ENCODE results near the gene NRCAM.
"Not testable (repeated sequence)": the region's sequence is repeated elsewhere in the genome, so short reads cannot be mapped to it uniquely, and the experiment has no call there.

Gene NRCAM

DNA sequence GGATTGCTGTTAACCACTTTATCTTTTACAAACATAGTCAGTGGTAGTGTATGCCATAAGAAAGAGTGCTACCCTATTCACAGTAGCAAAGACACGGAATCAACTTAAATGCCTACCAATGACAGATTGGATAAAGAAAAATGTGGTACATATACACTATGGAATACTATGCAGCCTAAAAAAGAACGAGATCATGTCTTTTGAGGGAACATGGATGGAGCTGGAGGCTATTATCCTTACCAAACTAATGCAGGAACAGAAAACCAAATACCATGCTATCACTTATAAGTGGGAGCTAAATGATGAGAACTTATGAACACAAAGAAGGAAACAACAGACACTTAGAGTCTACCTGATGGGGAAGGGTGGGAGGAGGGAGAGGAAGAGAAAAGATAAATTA, 10.1 kb upstream of the NRCAM start:
- not testable (repeated sequence) for H3K36me3 ChIP-seq (ENCODE audit: control insufficient read depth in 1 of 2, insufficient read depth in 2 of 2, low read depth in 1 of 2, low read length in 2 of 2); H3K9ac ChIP-seq (ENCODE audit: low read length); H2BK15ac ChIP-seq (ENCODE audit: low read depth, poor library complexity, severe bottlenecking); H2AFZ ChIP-seq (ENCODE audit: low read depth, low read length); H3K27me3 ChIP-seq (ENCODE audit: control insufficient read depth in 1 of 2, insufficient read depth in 1 of 2, low read length in 2 of 2); H3K4me1 ChIP-seq (ENCODE audit: control insufficient read depth, insufficient read depth, low read depth, low read length); H2BK120ac ChIP-seq (ENCODE audit: low read depth, low read length); H3K4me3 ChIP-seq (ENCODE audit: insufficient read depth in 1 of 2, low read depth in 1 of 2, low read length in 2 of 2); H3K18ac ChIP-seq (ENCODE audit: low read depth in 1 of 2, low read length in 2 of 2); DNase-seq; H3K23ac ChIP-seq (ENCODE audit: low read length in 2 of 2); H2AK5ac ChIP-seq (ENCODE audit: low read length, severe bottlenecking); H3K79me1 ChIP-seq (replicated peaks; ENCODE audit: low read length, poor library complexity, severe bottlenecking); H2BK12ac ChIP-seq (ENCODE audit: low read length in 2 of 2); H3K4me2 ChIP-seq (ENCODE audit: low read length, poor library complexity, severe bottlenecking); H4K8ac ChIP-seq (ENCODE audit: low read length); H3K27ac ChIP-seq (ENCODE audit: low read length, poor library complexity, severe bottlenecking); H3K4ac ChIP-seq (ENCODE audit: low read depth in 1 of 2, low read length in 2 of 2); H3K14ac ChIP-seq (ENCODE audit: low read length in 2 of 2); H4K91ac ChIP-seq (ENCODE audit: low read length); H2BK5ac ChIP-seq (ENCODE audit: low read depth, low read length, poor library complexity, severe bottlenecking); H3K9me3 ChIP-seq (ENCODE audit: control insufficient read depth, low read length)
- no CpG with 5 or more reads among the region's 2 CpGs for WGBS

DNA sequence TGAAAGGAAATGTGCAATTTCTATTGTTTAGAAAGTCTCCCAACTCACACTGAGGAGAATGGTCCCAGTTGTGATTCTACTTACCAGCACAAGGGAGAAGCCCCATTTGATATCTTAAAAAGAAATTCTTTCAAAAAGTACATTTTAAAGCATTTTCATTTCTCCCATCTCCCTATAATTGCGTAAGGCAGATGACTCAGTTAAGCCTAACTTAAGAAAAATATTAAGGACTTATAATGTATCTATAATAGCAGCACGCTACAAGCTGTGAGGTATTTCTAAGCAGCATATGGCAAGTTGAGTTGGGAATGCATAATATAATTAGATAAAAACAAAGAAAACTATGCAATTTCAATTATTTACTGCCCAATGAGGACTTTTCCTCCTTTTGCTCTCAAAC, 8.5 kb upstream of the NRCAM start:
- H3K4me3 ChIP-seq (ENCODE audit: insufficient read depth in 1 of 2, low read depth in 1 of 2, low read length in 2 of 2): no peak overlapping the region
- H4K91ac ChIP-seq (ENCODE audit: low read length): no peak overlapping the region
- H3K27me3 ChIP-seq (ENCODE audit: control insufficient read depth in 1 of 2, insufficient read depth in 1 of 2, low read length in 2 of 2): peaks cover 0 to 4% of the 10 kb centered on the region in 2 experiments
- H2BK12ac ChIP-seq (ENCODE audit: low read length in 2 of 2): no peak overlapping the region
- no peak overlapping the region for H3K4ac ChIP-seq (ENCODE audit: low read depth in 1 of 2, low read length in 2 of 2)
- no peak overlapping the region for H3K14ac ChIP-seq (ENCODE audit: low read length in 2 of 2)
- H2BK5ac ChIP-seq (ENCODE audit: low read depth, low read length, poor library complexity, severe bottlenecking): no peak overlapping the region
- H3K9me3 ChIP-seq (ENCODE audit: control insufficient read depth, low read length): no peaks in the 10 kb centered on the region
- no peak overlapping the region for H4K8ac ChIP-seq (ENCODE audit: low read length)
- no peak overlapping the region for H2BK15ac ChIP-seq (ENCODE audit: low read depth, poor library complexity, severe bottlenecking)
- H3K27ac ChIP-seq (ENCODE audit: low read length, poor library complexity, severe bottlenecking): no peak overlapping the region
- no peaks in the 10 kb centered on the region for H3K79me1 ChIP-seq (replicated peaks; ENCODE audit: low read length, poor library complexity, severe bottlenecking)
- no peak overlapping the region for H3K23ac ChIP-seq (ENCODE audit: low read length in 2 of 2)
- no CpG with 5 or more reads among the region's 2 CpGs for WGBS
- DNase-seq: no peak
- no peak overlapping the region for H2AFZ ChIP-seq (ENCODE audit: low read depth, low read length)
- H3K36me3 ChIP-seq (ENCODE audit: control insufficient read depth in 1 of 2, insufficient read depth in 2 of 2, low read depth in 1 of 2, low read length in 2 of 2): no peaks in the 10 kb centered on the region
- no peak overlapping the region for H3K18ac ChIP-seq (ENCODE audit: low read depth in 1 of 2, low read length in 2 of 2)
- H2AK5ac ChIP-seq (ENCODE audit: low read length, severe bottlenecking): no peak overlapping the region
- H3K4me1 ChIP-seq (ENCODE audit: control insufficient read depth, insufficient read depth, low read depth, low read length): peaks cover 2% of the 10 kb centered on the region
- H2BK120ac ChIP-seq (ENCODE audit: low read depth, low read length): no peak overlapping the region
- H3K4me2 ChIP-seq (ENCODE audit: low read length, poor library complexity, severe bottlenecking): no peak overlapping the region
- no peak overlapping the region for H3K9ac ChIP-seq (ENCODE audit: low read length)

DNA sequence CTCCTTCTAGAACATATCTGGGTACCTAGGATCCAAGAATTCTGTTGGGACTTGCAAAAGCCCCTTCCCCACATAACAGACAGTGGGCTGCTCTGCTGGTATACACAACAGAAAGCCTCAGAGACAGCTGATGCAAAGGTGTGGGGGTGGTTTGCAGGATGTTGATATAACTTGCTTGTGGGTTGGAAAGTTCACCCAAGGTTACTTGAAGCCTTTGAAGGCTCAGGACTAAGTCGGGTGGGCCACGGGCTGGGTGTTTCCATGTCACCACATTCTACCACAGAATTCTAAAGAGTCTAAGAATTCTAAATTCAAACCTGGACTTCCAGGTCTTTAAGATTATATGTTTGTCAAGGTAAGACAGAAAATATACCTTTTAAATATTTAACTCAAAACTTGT, 7.4 kb upstream of the NRCAM start:
- no peak overlapping the region for H2BK120ac ChIP-seq (ENCODE audit: low read depth, low read length)
- H3K27me3 ChIP-seq (ENCODE audit: control insufficient read depth in 1 of 2, insufficient read depth in 1 of 2, low read length in 2 of 2): peaks cover 1 to 13% of the 10 kb centered on the region in 2 experiments

GRCh38 chr7:108461840-108462239, 5.6 kb upstream of the NRCAM start:
- Histone ChIP-seq H3K9me3 (ENCODE audit: control insufficient read depth, low read length) (no peaks in the 10 kb centered on the region), H3K36me3 (ENCODE audit: control insufficient read depth in 1 of 2, insufficient read depth in 2 of 2, low read depth in 1 of 2, low read length in 2 of 2) (no peaks in the 10 kb centered on the region), H3K4me2 (ENCODE audit: low read length, poor library complexity, severe bottlenecking) (no peak overlapping the region), H3K18ac (ENCODE audit: low read depth in 1 of 2, low read length in 2 of 2) (no peak overlapping the region), H2BK120ac (ENCODE audit: low read depth, low read length) (no peak overlapping the region), H2AFZ (ENCODE audit: low read depth, low read length) (no peak overlapping the region), H3K9ac (ENCODE audit: low read length) (no peak overlapping the region), H2BK12ac (ENCODE audit: low read length in 2 of 2) (no peak overlapping the region), H2AK5ac (ENCODE audit: low read length, severe bottlenecking) (no peak overlapping the region), H2BK15ac (ENCODE audit: low read depth, poor library complexity, severe bottlenecking) (no peak overlapping the region), H3K14ac (ENCODE audit: low read length in 2 of 2) (no peak overlapping the region), H3K4ac (ENCODE audit: low read depth in 1 of 2, low read length in 2 of 2) (no peak overlapping the region), H2BK5ac (ENCODE audit: low read depth, low read length, poor library complexity, severe bottlenecking) (no peak overlapping the region), H3K79me1 (replicated peaks; ENCODE audit: low read length, poor library complexity, severe bottlenecking) (no peaks in the 10 kb centered on the region), H3K27me3 (ENCODE audit: control insufficient read depth in 1 of 2, insufficient read depth in 1 of 2, low read length in 2 of 2) (peaks cover 19 to 30% of the 10 kb centered on the region in 2 experiments), H4K8ac (ENCODE audit: low read length) (no peak overlapping the region), H3K27ac (ENCODE audit: low read length, poor library complexity, severe bottlenecking) (no peak overlapping the region), H3K23ac (ENCODE audit: low read length in 2 of 2) (no peak overlapping the region), H4K91ac (ENCODE audit: low read length) (no peak overlapping the region), H3K4me1 (ENCODE audit: control insufficient read depth, insufficient read depth, low read depth, low read length) (peaks cover 2% of the 10 kb centered on the region), H3K4me3 (ENCODE audit: insufficient read depth in 1 of 2, low read depth in 1 of 2, low read length in 2 of 2) (no peak overlapping the region)
- 80% methylated on average over 3 of the region's 3 CpGs for WGBS
- no peak for DNase-seq

More for the DNA sequence above, 7.4 kb upstream of the NRCAM start:
- no peak overlapping the region for H3K4me3 ChIP-seq (ENCODE audit: insufficient read depth in 1 of 2, low read depth in 1 of 2, low read length in 2 of 2)
- no peaks in the 10 kb centered on the region for H3K79me1 ChIP-seq (replicated peaks; ENCODE audit: low read length, poor library complexity, severe bottlenecking)
- no CpG with 5 or more reads among the region's 2 CpGs for WGBS
- peaks cover 2% of the 10 kb centered on the region for H3K4me1 ChIP-seq (ENCODE audit: control insufficient read depth, insufficient read depth, low read depth, low read length)
- H3K4ac ChIP-seq (ENCODE audit: low read depth in 1 of 2, low read length in 2 of 2): no peak overlapping the region
- H3K9ac ChIP-seq (ENCODE audit: low read length): no peak overlapping the region
- no peak overlapping the region for H4K91ac ChIP-seq (ENCODE audit: low read length)
- H3K23ac ChIP-seq (ENCODE audit: low read length in 2 of 2): no peak overlapping the region
- H4K8ac ChIP-seq (ENCODE audit: low read length): no peak overlapping the region
- H2BK5ac ChIP-seq (ENCODE audit: low read depth, low read length, poor library complexity, severe bottlenecking): no peak overlapping the region
- DNase-seq: no peak
- no peak overlapping the region for H2BK15ac ChIP-seq (ENCODE audit: low read depth, poor library complexity, severe bottlenecking)
- no peak overlapping the region for H2AK5ac ChIP-seq (ENCODE audit: low read length, severe bottlenecking)
- no peak overlapping the region for H3K4me2 ChIP-seq (ENCODE audit: low read length, poor library complexity, severe bottlenecking)
- no peak overlapping the region for H3K14ac ChIP-seq (ENCODE audit: low read length in 2 of 2)
- H2BK12ac ChIP-seq (ENCODE audit: low read length in 2 of 2): no peak overlapping the region
- no peak overlapping the region for H3K27ac ChIP-seq (ENCODE audit: low read length, poor library complexity, severe bottlenecking)
- no peaks in the 10 kb centered on the region for H3K9me3 ChIP-seq (ENCODE audit: control insufficient read depth, low read length)
- no peaks in the 10 kb centered on the region for H3K36me3 ChIP-seq (ENCODE audit: control insufficient read depth in 1 of 2, insufficient read depth in 2 of 2, low read depth in 1 of 2, low read length in 2 of 2)
- no peak overlapping the region for H3K18ac ChIP-seq (ENCODE audit: low read depth in 1 of 2, low read length in 2 of 2)
- no peak overlapping the region for H2AFZ ChIP-seq (ENCODE audit: low read depth, low read length)
